Liver (tissue), 9 donors: ENCODE results near the gene SKOR1. TPM values are rescaled to one million over a fixed set of nuclear protein-coding genes. Genes with fewer than 3 reads are reported as not detected.

Source experiments
- DNase-seq: peaks from one replicate; pipeline ENCODE4 v3.0.0-alpha.2; 2017; ENCODE audit warnings: low spot score
- H3K27ac ChIP-seq, 2 donors: one replicate each; pipeline ENCODE4 v1.7.0; 2013; ENCODE audit warnings: inconsistent platforms in 2 of 2, low read length in 2 of 2, control low read depth in 1 of 2, low read depth in 1 of 2, mild to moderate bottlenecking in 1 of 2
- H3K27me3 ChIP-seq, 4 donors: one replicate each; pipeline versions ENCODE4 v1.6.1 to v1.7.0; 2013; ENCODE audit warnings: low read length in 3 of 4, inconsistent platforms in 1 of 4, mild to moderate bottlenecking in 1 of 4, moderate library complexity in 1 of 4; ENCODE audit not compliant: control insufficient read depth in 4 of 4, insufficient read depth in 4 of 4
- H3K36me3 ChIP-seq, 4 donors: one replicate each; pipeline versions ENCODE4 v1.6.1 to v1.7.0; 2013; ENCODE audit warnings: low read length in 3 of 4, mild to moderate bottlenecking in 3 of 4, low read depth in 1 of 4, moderate library complexity in 1 of 4; ENCODE audit not compliant: control insufficient read depth in 4 of 4, insufficient read depth in 3 of 4
- H3K4me1 ChIP-seq, 4 donors: one replicate each; pipeline versions ENCODE4 v1.6.1 to v1.7.0; 2013; ENCODE audit warnings: low read length in 3 of 4, mild to moderate bottlenecking in 3 of 4, moderate library complexity in 1 of 4; ENCODE audit not compliant: control insufficient read depth in 4 of 4, insufficient read depth in 4 of 4
- H3K4me3 ChIP-seq, 3 donors: one replicate each; pipeline versions ENCODE4 v1.6.1 to v1.7.0; 2013; ENCODE audit warnings: low read length in 3 of 3, control low read depth in 1 of 3, low read depth in 1 of 3, mild to moderate bottlenecking in 1 of 3
- H3K9ac ChIP-seq, 2 donors: one replicate each; pipeline ENCODE4 v1.7.0; 2013; ENCODE audit warnings: low read length in 2 of 2, mild to moderate bottlenecking in 2 of 2, moderate library complexity in 2 of 2, control low read depth in 1 of 2, low read depth in 1 of 2
- H3K9me3 ChIP-seq, 4 donors: one replicate each; pipeline versions ENCODE4 v1.6.1 to v1.7.0; 2013; ENCODE audit warnings: low read length in 3 of 4; ENCODE audit not compliant: control insufficient read depth in 4 of 4
- ATF3 ChIP-seq: IDR thresholded peaks from 2 replicates; pipeline ENCODE4 v1.6.1; 2016; ENCODE audit warnings: antibody characterized with exemption
- EGR1 ChIP-seq, 2 donors: IDR thresholded peaks; 2 replicates each; pipeline ENCODE4 v1.6.1; 2016 to 2018; ENCODE audit warnings: antibody characterized with exemption in 2 of 2, low read depth in 2 of 2
- FOXA2 ChIP-seq: IDR thresholded peaks from 2 replicates; pipeline ENCODE4 v1.6.1; 2016; ENCODE audit warnings: antibody characterized with exemption
- GABPA ChIP-seq, 2 donors: IDR thresholded peaks in 1 of 2; conservative IDR thresholded peaks in 1 of 2; 2 replicates each; pipeline ENCODE4 v1.6.1; 2016; ENCODE audit warnings: antibody characterized with exemption in 2 of 2, mild to moderate bottlenecking in 1 of 2, moderate library complexity in 1 of 2
- HNF4G ChIP-seq: IDR thresholded peaks from 2 replicates; pipeline ENCODE4 v1.6.1; 2016; ENCODE audit warnings: antibody characterized with exemption
- JUND ChIP-seq, 2 donors: IDR thresholded peaks; 2 replicates each; pipeline ENCODE4 v1.6.1; 2016; ENCODE audit warnings: antibody characterized with exemption in 2 of 2
- NR2F2 ChIP-seq: IDR thresholded peaks from 2 replicates; pipeline ENCODE4 v1.6.1; 2016; ENCODE audit warnings: antibody characterized with exemption
- RAD21 ChIP-seq, 2 donors: IDR thresholded peaks; 2 replicates each; pipeline ENCODE4 v1.6.1; 2016; ENCODE audit warnings: antibody characterized with exemption in 2 of 2, mild to moderate bottlenecking in 2 of 2
- REST ChIP-seq: IDR thresholded peaks from 2 replicates; pipeline ENCODE4 v1.6.1; 2016; ENCODE audit warnings: antibody characterized with exemption, mild to moderate bottlenecking
- RXRA ChIP-seq, 2 donors: IDR thresholded peaks; 2 replicates each; pipeline ENCODE4 v1.6.1; 2017 to 2018; ENCODE audit warnings: antibody characterized with exemption in 2 of 2, mild to moderate bottlenecking in 1 of 2
- SP1 ChIP-seq: IDR thresholded peaks from 2 replicates; pipeline ENCODE4 v1.6.1; 2018; ENCODE audit warnings: antibody characterized with exemption, mild to moderate bottlenecking
- YY1 ChIP-seq: IDR thresholded peaks from 2 replicates; pipeline ENCODE4 v1.6.1; 2016; ENCODE audit warnings: antibody characterized with exemption, mild to moderate bottlenecking
- WGBS: extraction: QIAGEN DNeasy Blood & Tissue Kit; methylation state at CpG from one replicate; pipeline ENCODE4 v1.1.7; 2013; 5-methylcytosine and 5-hydroxymethylcytosine counted together
- polyA plus RNA-seq, 2 donors: library from polyadenylated mRNA; stranded (reverse) in 1 of 2; unstranded in 1 of 2; fragments of 200-250 nt in 1 of 2; fragments of >200 nt in 1 of 2; fragmentation: Nextera tagmentation in 1 of 2; extraction: Ambion mirVana in 1 of 2; gene quantifications; one replicate each; pipeline versions ENCODE4 v1.2.1 to v1.2.3, GENCODE V29; 2013 to 2015
- total RNA-seq, 2 donors: library from RNA; depleted of rRNA; stranded (reverse); fragments of >200 nt; gene quantifications; one replicate each; pipeline ENCODE4 v1.2.3, GENCODE V29; 2014
- donor health status: healthy.
- donor health status: healthy.
- donor health status: healthy.
- donor health status: healthy.
- donor health status: healthy.

The SKOR1 gene
- total and polyA plus RNA-seq, 4 donors, result 0.02 to 0.17 (median 0.05) TPM; not detected in 1

GRCh38 chr15:67840749-67841512 lies 15.6 kb downstream of the SKOR1 start:
- peaks cover 4 to 26% (median 17%) of the 10 kb centered on the region in 4 donors for H3K4me1 ChIP-seq

GRCh38 chr15:67841513-67841762 lies 16.1 kb downstream of the SKOR1 start:
- Histone ChIP-seq H3K4me1 (peaks cover 4 to 22% (median 15%) of the 10 kb centered on the region in 4 donors), H3K27me3 (no peaks in the 10 kb centered on the region), H3K27ac (no peak overlapping the region), H3K9me3 (no peaks in the 10 kb centered on the region), H3K36me3 (no peaks in the 10 kb centered on the region), H3K9ac (no peak overlapping the region), H3K4me3 (peak overlapping the region in 1 of 3 donors; percentile 92)
- no peak for DNase-seq
- 66% methylated on average over 4 of the region's 4 CpGs for WGBS
- TF ChIP-seq RAD21 (IDR thresholded peaks at IDR 0.05), result no peak
- no peak for TF ChIP-seq NR2F2
- TF ChIP-seq HNF4G, result no peak
- no peak for TF ChIP-seq JUND (IDR thresholded peaks at IDR 0.05)
- no peak for TF ChIP-seq SP1
- TF ChIP-seq ATF3, result no peak
- no peak for TF ChIP-seq YY1

More at GRCh38 chr15:67840749-67841512, 15.6 kb downstream of the SKOR1 start:
- peak overlapping the region; percentile 66 to 83 for H3K9ac ChIP-seq
- no peaks in the 10 kb centered on the region for H3K36me3 ChIP-seq
- 9% methylated on average over 17 of the region's 17 CpGs for WGBS
- no peaks in the 10 kb centered on the region for H3K9me3 ChIP-seq
- H3K4me3 ChIP-seq, result peak overlapping the region; percentile 74 to 92 (median 79)
- H3K27me3 ChIP-seq, result no peaks in the 10 kb centered on the region
- peak; percentile 37 for DNase-seq
- TF ChIP-seq YY1, result peak; percentile 33
- TF ChIP-seq RXRA (IDR thresholded peaks at IDR 0.05), result no peak
- peak overlapping the region; percentile 93 for H3K27ac ChIP-seq

GRCh38 chr15:67843092-67843501 lies 17.8 kb downstream of the SKOR1 start:
- no peak overlapping the region for H3K27ac ChIP-seq
- no peaks in the 10 kb centered on the region for H3K9me3 ChIP-seq
- no peaks in the 10 kb centered on the region for H3K27me3 ChIP-seq
- H3K9ac ChIP-seq, result no peak overlapping the region
- no peak for TF ChIP-seq JUND (IDR thresholded peaks at IDR 0.05)
- no peak for TF ChIP-seq NR2F2
- no peak for TF ChIP-seq GABPA (IDR thresholded peaks at IDR 0.05 in 1 of 2, conservative IDR thresholded peaks at IDR 0.05 in 1 of 2)
- TF ChIP-seq EGR1 (IDR thresholded peaks at IDR 0.05; ENCODE audit: low read depth in 2 of 2), result no peak
- TF ChIP-seq REST, result no peak
- TF ChIP-seq FOXA2, result no peak
- peaks cover 4 to 22% (median 15%) of the 10 kb centered on the region in 4 donors for H3K4me1 ChIP-seq
- H3K36me3 ChIP-seq, result no peaks in the 10 kb centered on the region
- 95% methylated on average over 7 of the region's 7 CpGs for WGBS
- DNase-seq, result no peak
- H3K4me3 ChIP-seq, result no peak overlapping the region
